Measurements from ENCODE around the gene ITPRID1.

DNA sequence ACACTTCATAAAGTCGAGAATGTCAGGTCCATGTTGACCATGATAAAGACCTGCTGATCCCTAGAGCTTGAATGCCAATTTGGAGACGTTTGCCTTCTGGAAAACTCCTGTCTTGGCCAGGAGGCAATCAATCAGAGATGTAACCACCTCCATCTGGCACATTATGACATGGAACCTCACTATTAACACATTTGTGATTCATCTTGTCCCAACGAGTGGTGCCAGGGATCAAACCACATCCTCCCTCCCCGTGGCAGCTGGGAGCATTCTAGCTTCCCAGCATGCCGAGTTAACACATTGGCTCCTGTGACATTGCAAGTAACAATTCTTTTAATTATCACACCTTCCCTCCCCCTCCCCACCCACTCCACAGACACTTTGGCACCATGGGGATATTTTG lies 89.2 kb downstream of the ITPRID1 start:
- TF ChIP-seq, protein P1, sequence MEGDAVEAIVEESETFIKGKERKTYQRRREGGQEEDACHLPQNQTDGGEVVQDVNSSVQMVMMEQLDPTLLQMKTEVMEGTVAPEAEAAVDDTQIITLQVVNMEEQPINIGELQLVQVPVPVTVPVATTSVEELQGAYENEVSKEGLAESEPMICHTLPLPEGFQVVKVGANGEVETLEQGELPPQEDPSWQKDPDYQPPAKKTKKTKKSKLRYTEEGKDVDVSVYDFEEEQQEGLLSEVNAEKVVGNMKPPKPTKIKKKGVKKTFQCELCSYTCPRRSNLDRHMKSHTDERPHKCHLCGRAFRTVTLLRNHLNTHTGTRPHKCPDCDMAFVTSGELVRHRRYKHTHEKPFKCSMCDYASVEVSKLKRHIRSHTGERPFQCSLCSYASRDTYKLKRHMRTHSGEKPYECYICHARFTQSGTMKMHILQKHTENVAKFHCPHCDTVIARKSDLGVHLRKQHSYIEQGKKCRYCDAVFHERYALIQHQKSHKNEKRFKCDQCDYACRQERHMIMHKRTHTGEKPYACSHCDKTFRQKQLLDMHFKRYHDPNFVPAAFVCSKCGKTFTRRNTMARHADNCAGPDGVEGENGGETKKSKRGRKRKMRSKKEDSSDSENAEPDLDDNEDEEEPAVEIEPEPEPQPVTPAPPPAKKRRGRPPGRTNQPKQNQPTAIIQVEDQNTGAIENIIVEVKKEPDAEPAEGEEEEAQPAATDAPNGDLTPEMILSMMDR (IDR thresholded peaks at IDR 0.05; ENCODE audit: low read depth, low read length, poor library complexity, severe bottlenecking): no peak
- TF ChIP-seq EZH2phosphoT487 (IDR thresholded peaks at IDR 0.05; ENCODE audit: borderline replicate concordance, low read length): no peak
